H1 (cell line): ENCODE measurements around the gene DNAAF8. TPM values are rescaled to one million over a fixed set of nuclear protein-coding genes. Genes with fewer than 3 reads are reported as not detected.

ENCODE experiments used
- CTCF ChIA-PET: fragments of 300-600 bp; sonication (Branson Sonifier 250); formaldehyde crosslinking; loops from one replicate; lab custom pipeline; 2021; ENCODE audit not compliant: partially characterized antibody; lab: Charles Lee
- POLR2A ChIA-PET: fragments of 300-600 bp; sonication (Branson Sonifier 250); formaldehyde crosslinking; loops from one replicate; lab custom pipeline; 2021; ENCODE audit warnings: inconsistent platforms; ENCODE audit not compliant: partially characterized antibody; lab: Charles Lee
- DNase-seq, 2 experiments: peaks; one replicate each; pipeline versions ENCODE4 v3.0.0 to v3.0.0-alpha.2; 2010 to 2022; ENCODE audit warnings: low spot score in 2 of 2, low read depth in 1 of 2, mixed read lengths in 1 of 2
- FAIRE-seq: peaks from 2 replicates; lab custom pipeline; 2011; peaks lifted over from hg19 to GRCh38; lab: Jason Lieb, UNC
- H2AFZ ChIP-seq: 2 replicates; pipeline ENCODE4 v1.8.1; 2012; ENCODE audit warnings: low read length, inconsistent platforms
- H2AK5ac ChIP-seq: 2 replicates; pipeline ENCODE4 v1.6.1; 2013; ENCODE audit warnings: low read depth, low read length
- H2BK120ac ChIP-seq: replicated peaks from 2 replicates; pipeline ENCODE3; 2013; ENCODE audit warnings: low read depth, low read length, inconsistent platforms
- H2BK12ac ChIP-seq: 2 replicates; pipeline ENCODE4 v1.6.1; 2013; ENCODE audit warnings: low read depth, low read length
- H2BK15ac ChIP-seq: 2 replicates; pipeline ENCODE4 v1.6.1; 2013; ENCODE audit warnings: low read length
- H2BK20ac ChIP-seq: 2 replicates; pipeline ENCODE4 v1.6.1; 2013; ENCODE audit warnings: low read length
- H2BK5ac ChIP-seq: 2 replicates; pipeline ENCODE4 v1.6.1; 2013; ENCODE audit warnings: low read depth, low read length
- H3K14ac ChIP-seq: 2 replicates; pipeline ENCODE4 v1.6.1; 2013; ENCODE audit warnings: inconsistent platforms; ENCODE audit not compliant: insufficient read length
- H3K18ac ChIP-seq: 2 replicates; pipeline ENCODE4 v1.6.1; 2013; ENCODE audit warnings: low read length; ENCODE audit errors: extremely low read depth
- H3K23ac ChIP-seq: 2 replicates; pipeline ENCODE4 v1.6.1; 2013; ENCODE audit warnings: inconsistent platforms; ENCODE audit not compliant: insufficient read length
- H3K23me2 ChIP-seq: 2 replicates; pipeline ENCODE4 v1.6.1; 2013; ENCODE audit warnings: low read depth, low read length
- H3K27ac ChIP-seq: 2 replicates; pipeline ENCODE4 v1.6.1; 2011; ENCODE audit warnings: low read depth, low read length, inconsistent platforms
- H3K27me3 ChIP-seq, 4 experiments: replicated peaks in 1 of 4; 1 replicate in 1 of 4; 2 replicates in 3 of 4; pipeline versions ENCODE4 v1.6.1 to v1.8.1; 2011 to 2013; ENCODE audit warnings: low read length in 3 of 4, mild to moderate bottlenecking in 3 of 4, inconsistent platforms in 2 of 4, mixed read lengths in 2 of 4, moderate library complexity in 1 of 4; ENCODE audit not compliant: control insufficient read depth in 3 of 4, insufficient read depth in 3 of 4; ENCODE audit errors: extremely low read depth in 1 of 4
- H3K36me3 ChIP-seq, 4 experiments: 2 replicates each; pipeline versions ENCODE4 v1.6.1 to v1.8.1; 2011 to 2013; ENCODE audit warnings: mild to moderate bottlenecking in 4 of 4, low read length in 3 of 4, moderate library complexity in 2 of 4, control low read depth in 1 of 4, inconsistent platforms in 1 of 4; ENCODE audit not compliant: insufficient read depth in 4 of 4, control insufficient read depth in 2 of 4
- H3K4ac ChIP-seq: replicated peaks from 2 replicates; pipeline ENCODE3; 2013; ENCODE audit warnings: low read length, low read depth, mixed read lengths, inconsistent platforms; ENCODE audit not compliant: insufficient read length
- H3K4me1 ChIP-seq, 4 experiments: replicated peaks in 1 of 4; 1 replicate in 1 of 4; 2 replicates in 3 of 4; pipeline versions ENCODE4 v1.6.1 to v1.8.1; 2011 to 2013; ENCODE audit warnings: low read length in 3 of 4, inconsistent platforms in 2 of 4, mixed read lengths in 1 of 4; ENCODE audit not compliant: insufficient read depth in 4 of 4, control insufficient read depth in 3 of 4
- H3K4me2 ChIP-seq, 2 experiments: 2 replicates each; pipeline versions ENCODE4 v1.6.1 to v1.8.1; 2011 to 2013; ENCODE audit warnings: low read depth in 2 of 2, low read length in 2 of 2, control low read depth in 1 of 2, inconsistent platforms in 1 of 2, mild to moderate bottlenecking in 1 of 2; ENCODE audit not compliant: insufficient read depth in 1 of 2
- H3K4me3 ChIP-seq, 4 experiments: fragments of 200-600, 300-600 bp in 1 of 4; sonication (generic), shearing (Covaris generic), sonication (Bioruptor Twin) in 1 of 4; 2 replicates each; pipeline versions ENCODE4 v1.5.1 to v1.8.1; 2011 to 2016; ENCODE audit warnings: low read length in 4 of 4, low read depth in 3 of 4, control low read depth in 2 of 4, inconsistent platforms in 2 of 4, mild to moderate bottlenecking in 2 of 4, mixed read lengths in 1 of 4, moderate library complexity in 1 of 4; ENCODE audit not compliant: insufficient read depth in 2 of 4; ENCODE audit errors: extremely low read depth in 1 of 4
- H3K56ac ChIP-seq: replicated peaks from 2 replicates; pipeline ENCODE3; 2013; ENCODE audit warnings: low read depth, mild to moderate bottlenecking, mixed read lengths, low read length, inconsistent platforms; ENCODE audit not compliant: insufficient read length
- H3K79me1 ChIP-seq: 2 replicates; pipeline ENCODE4 v1.6.1; 2013; ENCODE audit warnings: low read depth, low read length, control low read depth
- H3K79me2 ChIP-seq, 2 experiments: 2 replicates each; pipeline versions ENCODE4 v1.6.1 to v1.8.1; 2012 to 2013; ENCODE audit warnings: low read length in 2 of 2, mild to moderate bottlenecking in 2 of 2, inconsistent platforms in 1 of 2; ENCODE audit not compliant: insufficient read depth in 2 of 2, control insufficient read depth in 1 of 2
- H3K9ac ChIP-seq, 4 experiments: replicated peaks in 1 of 4; 1 replicate in 1 of 4; 2 replicates in 3 of 4; pipeline versions ENCODE4 v1.6.1 to v1.8.1; 2011 to 2013; ENCODE audit warnings: low read depth in 3 of 4, low read length in 3 of 4, control low read depth in 2 of 4, mild to moderate bottlenecking in 2 of 4, moderate library complexity in 2 of 4, inconsistent platforms in 1 of 4; ENCODE audit errors: extremely low read depth in 1 of 4
- H3K9me3 ChIP-seq, 2 experiments: 2 replicates each; pipeline versions ENCODE4 v1.6.1 to v1.8.1; 2012 to 2013; ENCODE audit warnings: mild to moderate bottlenecking in 2 of 2, moderate library complexity in 2 of 2, control low read depth in 1 of 2, inconsistent platforms in 1 of 2, low read depth in 1 of 2, low read length in 1 of 2, mixed read lengths in 1 of 2; ENCODE audit not compliant: insufficient read depth in 2 of 2
- H4K20me1 ChIP-seq, 2 experiments: replicated peaks in 1 of 2; 2 replicates each; pipeline versions ENCODE3 to v1.8.1; 2011 to 2013; ENCODE audit warnings: inconsistent platforms in 2 of 2, low read length in 2 of 2, mild to moderate bottlenecking in 1 of 2; ENCODE audit not compliant: insufficient read depth in 2 of 2, control insufficient read depth in 1 of 2
- H4K5ac ChIP-seq: 2 replicates; pipeline ENCODE4 v1.6.1; 2013; ENCODE audit warnings: low read length, low read depth, mixed read lengths, inconsistent platforms; ENCODE audit not compliant: insufficient read length
- H4K8ac ChIP-seq: 2 replicates; pipeline ENCODE4 v1.8.0; 2013; ENCODE audit warnings: mild to moderate bottlenecking, moderate library complexity, low read length, inconsistent platforms; ENCODE audit not compliant: insufficient read depth; ENCODE audit errors: extremely low read depth
- H4K91ac ChIP-seq: replicated peaks from 2 replicates; pipeline ENCODE3; 2013; ENCODE audit warnings: low read length, mixed read lengths, inconsistent platforms; ENCODE audit not compliant: insufficient read length
- ASH2L ChIP-seq: fragments of 200-600, 300-600 bp; sonication (generic); IDR thresholded peaks from one replicate; pipeline ENCODE4 v1.7.1; 2017; ENCODE audit warnings: low read length
- CBX8 ChIP-seq: fragments of 300-800, 300-1000 bp; sonication (generic); IDR thresholded peaks from 2 replicates; pipeline ENCODE4 v1.7.1; 2016; ENCODE audit warnings: low read depth, low read length, borderline replicate concordance
- CTBP2 ChIP-seq: IDR thresholded peaks from 2 replicates; pipeline ENCODE4 v1.7.0; 2011; ENCODE audit warnings: borderline replicate concordance, mild to moderate bottlenecking, moderate library complexity, mixed read lengths, low read length; ENCODE audit not compliant: insufficient read depth, insufficient read length
- GABPA ChIP-seq: IDR thresholded peaks from 2 replicates; pipeline ENCODE4 v1.6.1; 2011; ENCODE audit warnings: mild to moderate bottlenecking, low read length, moderate library complexity, borderline replicate concordance; ENCODE audit not compliant: insufficient read depth
- HDAC6 ChIP-seq: IDR thresholded peaks from one replicate; pipeline ENCODE4 v1.7.1; 2012; ENCODE audit warnings: low read depth, mild to moderate bottlenecking, inconsistent platforms, low read length, moderate library complexity
- JUN ChIP-seq: IDR thresholded peaks from 2 replicates; pipeline ENCODE4 v1.6.1; 2011; ENCODE audit warnings: low read depth, mild to moderate bottlenecking, improper control_type of control experiment, low read length
- JUND ChIP-seq: IDR thresholded peaks from 2 replicates; pipeline ENCODE4 v1.6.1; 2011; ENCODE audit warnings: mild to moderate bottlenecking, improper control_type of control experiment, low read length
- KDM1A ChIP-seq: fragments of 200-600, 300-600 bp; sonication (generic); IDR thresholded peaks from 2 replicates; pipeline ENCODE4 v1.7.1; 2016; ENCODE audit warnings: mild to moderate bottlenecking, low read length, borderline replicate concordance
- MAFK ChIP-seq: IDR thresholded peaks from 2 replicates; pipeline ENCODE4 v1.6.1; 2012; ENCODE audit warnings: low read depth, mild to moderate bottlenecking, improper control_type of control experiment, low read length
- NANOG ChIP-seq: IDR thresholded peaks from 2 replicates; pipeline ENCODE4 v1.6.1; 2011; ENCODE audit warnings: low read length, low read depth, mild to moderate bottlenecking, inconsistent platforms; ENCODE audit not compliant: insufficient read depth, poor library complexity, severe bottlenecking
- SP2 ChIP-seq: IDR thresholded peaks from 2 replicates; pipeline ENCODE4 v1.6.1; 2012; ENCODE audit warnings: mild to moderate bottlenecking, low read length, inconsistent platforms
- SUZ12 ChIP-seq: fragments of 200-600 bp; sonication (generic); IDR thresholded peaks from 2 replicates; pipeline ENCODE4 v1.6.1; 2012; ENCODE audit warnings: mild to moderate bottlenecking, inconsistent platforms, low read length, moderate library complexity, mixed read lengths
- TEAD4 ChIP-seq: IDR thresholded peaks from 2 replicates; pipeline ENCODE4 v1.6.1; 2012; ENCODE audit warnings: low read depth, low read length, inconsistent platforms, mixed read lengths
- WGBS, 2 experiments: shearing (Covaris generic) in 1 of 2; methylation state at CpG; one replicate each; pipeline versions ENCODE4 v1.1.6 to v1.1.7; 2013 to 2015; ENCODE audit warnings: low lambda C conversion rate in 2 of 2, mixed read lengths in 2 of 2, inconsistent platforms in 1 of 2, low coverage in 1 of 2, missing lambda C conversion rate in 1 of 2; ENCODE audit not compliant: insufficient replicate concordance in 2 of 2, insufficient coverage in 1 of 2, insufficient read length in 1 of 2; ENCODE audit errors: extremely low coverage in 1 of 2, missing lambda C conversion rate in 1 of 2; 5-methylcytosine and 5-hydroxymethylcytosine counted together
- polyA plus RNA-seq, 7 experiments: library from polyadenylated mRNA; depleted of rRNA in 3 of 7; stranded (reverse) in 5 of 7; unstranded in 2 of 7; fragments of >200 nt in 5 of 7; fragments of 200-250 nt in 2 of 7; gene quantifications; 1 replicate in 5 of 7; 2 replicates in 1 of 7; 4 replicates in 1 of 7; pipeline versions ENCODE4 v1.2.1 to v1.2.3, GENCODE V29; 2011 to 2013; ENCODE audit warnings: missing spikeins in 2 of 7, mixed read lengths in 2 of 7
- total RNA-seq: library from RNA; stranded (reverse); fragmentation: NEBNext Ultra II Directional; extraction: Animal tissue kit (Norgen Biotek cat#: 25700); gene quantifications from 2 replicates; pipeline ENCODE4 v1.2.1, GENCODE V29; 2021

Gene DNAAF8
- total and polyA plus RNA-seq, 2 of the 8 experiments (the other 6 are each of a cell fraction or from before 2014, with no cell fraction given): 0.39 TPM; not detected in 1

DNA sequence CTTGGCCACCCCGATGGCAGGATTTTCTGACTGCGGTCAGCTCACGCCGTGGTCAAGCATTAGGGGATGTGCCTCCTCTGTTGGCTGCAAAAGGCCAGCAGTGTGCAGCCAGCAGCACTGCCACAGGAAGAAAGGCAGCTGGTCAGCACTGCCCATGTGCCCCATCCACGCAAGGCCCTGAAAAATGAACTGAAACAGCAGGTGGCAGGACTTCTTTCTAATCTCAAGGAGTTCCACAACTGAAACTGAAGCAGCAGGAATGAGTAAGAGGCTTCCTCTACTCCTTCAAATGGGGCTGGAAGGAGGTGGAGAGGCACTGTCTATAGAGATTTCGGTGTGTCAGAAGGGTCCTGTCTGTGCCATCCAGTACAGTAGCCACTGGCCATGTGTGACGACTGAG is 29.5 kb downstream of the DNAAF8 start:
- H3K4me2 ChIP-seq: no peak overlapping the region
- H2AFZ ChIP-seq: no peak overlapping the region
- WGBS, 2 experiments: 92% methylated on average over 6 of the region's 7 CpGs; no CpG with 5 or more reads in 1 of the 2 experiments
- no peak overlapping the region for H2BK5ac ChIP-seq
- H3K56ac ChIP-seq: no peak overlapping the region
- no peak overlapping the region for H2BK15ac ChIP-seq
- no peak overlapping the region for H3K23ac ChIP-seq
- H3K36me3 ChIP-seq: peaks cover 3 to 24% (median 19%) of the 10 kb centered on the region in 4 experiments; a peak in 7 of 8 replicates
- H3K18ac ChIP-seq: no peak overlapping the region
- ChIA-PET POLR2A (interaction anchor here (1.3 to 1.7 kb wide), 2 partner anchors 17 to 41 kb away, joined by 4 to 5 read pairs; no protein-coding TSS in a partner anchor), CTCF (interaction anchor here (0.6 to 1.6 kb wide), 3 partner anchors 19 to 197 kb away, joined by 3 to 5 read pairs (median 4); no protein-coding TSS in a partner anchor)
- H2BK120ac ChIP-seq: no peak overlapping the region
- H3K27ac ChIP-seq: no peak overlapping the region
- no peak overlapping the region for H2AK5ac ChIP-seq
- no peak overlapping the region for H3K14ac ChIP-seq
- 0 out of 2 replicates have a peak overlapping the region, but pooled peaks have one; percentile 68 for H4K8ac ChIP-seq
- H3K4me1 ChIP-seq: peaks cover 0 to 3% (median 1%) of the 10 kb centered on the region in 4 experiments; a peak in 2 of 7 replicates
- H3K79me1 ChIP-seq: peaks cover 5% of the 10 kb centered on the region; the same call in 1 of the 2 replicates
- H3K27me3 ChIP-seq: no peaks in the 10 kb centered on the region
- H2BK20ac ChIP-seq: no peak overlapping the region
- no peak overlapping the region for H4K91ac ChIP-seq
- peaks cover 7 to 9% of the 10 kb centered on the region in 2 experiments for H4K20me1 ChIP-seq
- peaks cover 0 to 15% of the 10 kb centered on the region in 2 experiments; a peak in 2 of 4 replicates for H3K79me2 ChIP-seq
- H3K9ac ChIP-seq: no peak overlapping the region
- H4K5ac ChIP-seq: no peak overlapping the region
- no peaks in the 10 kb centered on the region for H3K9me3 ChIP-seq
- no peak for FAIRE-seq
- no peak overlapping the region for H2BK12ac ChIP-seq
- H3K4ac ChIP-seq: no peak overlapping the region
- no peak overlapping the region for H3K4me3 ChIP-seq
- DNase-seq: no peak
- peaks cover 10% of the 10 kb centered on the region for H3K23me2 ChIP-seq
- TF ChIP-seq JUND (no peak), NANOG (no peak), CTBP2 (no peak), SP2 (no peak), ASH2L (no peak), KDM1A (no peak), MAFK (no peak), GABPA (no peak), CBX8 (no peak), TEAD4 (no peak), SUZ12 (no peak), HDAC6 (no peak), JUN (no peak)
